ENCODE results near the gene ZNF697.

DNA sequence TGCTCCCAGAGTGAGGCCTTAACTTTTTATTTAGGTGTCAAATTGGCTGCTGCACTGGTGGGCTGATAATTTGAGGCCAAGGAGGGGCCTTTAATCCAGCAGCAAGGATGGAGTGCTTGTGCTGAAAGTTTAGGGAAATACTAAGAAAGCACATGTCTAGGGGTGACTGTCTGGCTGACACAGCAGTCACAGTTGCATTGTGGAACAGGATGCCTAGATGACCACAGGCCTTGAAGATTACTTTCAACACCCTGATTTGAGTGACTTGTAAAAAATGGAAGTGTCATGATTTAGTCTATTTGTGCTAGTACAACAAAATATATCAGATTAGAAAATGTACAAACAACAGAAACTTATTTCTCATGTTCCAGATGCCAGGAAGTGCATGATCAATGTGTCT, 57.7 kb downstream of the ZNF697 start:
- no peak for TF ChIP-seq POLR2AphosphoS5 (IDR thresholded peaks at IDR 0.05)
- TF ChIP-seq, protein P1, sequence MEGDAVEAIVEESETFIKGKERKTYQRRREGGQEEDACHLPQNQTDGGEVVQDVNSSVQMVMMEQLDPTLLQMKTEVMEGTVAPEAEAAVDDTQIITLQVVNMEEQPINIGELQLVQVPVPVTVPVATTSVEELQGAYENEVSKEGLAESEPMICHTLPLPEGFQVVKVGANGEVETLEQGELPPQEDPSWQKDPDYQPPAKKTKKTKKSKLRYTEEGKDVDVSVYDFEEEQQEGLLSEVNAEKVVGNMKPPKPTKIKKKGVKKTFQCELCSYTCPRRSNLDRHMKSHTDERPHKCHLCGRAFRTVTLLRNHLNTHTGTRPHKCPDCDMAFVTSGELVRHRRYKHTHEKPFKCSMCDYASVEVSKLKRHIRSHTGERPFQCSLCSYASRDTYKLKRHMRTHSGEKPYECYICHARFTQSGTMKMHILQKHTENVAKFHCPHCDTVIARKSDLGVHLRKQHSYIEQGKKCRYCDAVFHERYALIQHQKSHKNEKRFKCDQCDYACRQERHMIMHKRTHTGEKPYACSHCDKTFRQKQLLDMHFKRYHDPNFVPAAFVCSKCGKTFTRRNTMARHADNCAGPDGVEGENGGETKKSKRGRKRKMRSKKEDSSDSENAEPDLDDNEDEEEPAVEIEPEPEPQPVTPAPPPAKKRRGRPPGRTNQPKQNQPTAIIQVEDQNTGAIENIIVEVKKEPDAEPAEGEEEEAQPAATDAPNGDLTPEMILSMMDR (IDR thresholded peaks at IDR 0.05) = no peak
